Measurements from ENCODE around the gene FMNL3. TPM values are rescaled to one million over a fixed set of nuclear protein-coding genes. Genes with fewer than 3 reads are reported as not detected.

The FMNL3 gene
- total RNA-seq, 1 donor from 2014 or later: 30.4 TPM

DNA sequence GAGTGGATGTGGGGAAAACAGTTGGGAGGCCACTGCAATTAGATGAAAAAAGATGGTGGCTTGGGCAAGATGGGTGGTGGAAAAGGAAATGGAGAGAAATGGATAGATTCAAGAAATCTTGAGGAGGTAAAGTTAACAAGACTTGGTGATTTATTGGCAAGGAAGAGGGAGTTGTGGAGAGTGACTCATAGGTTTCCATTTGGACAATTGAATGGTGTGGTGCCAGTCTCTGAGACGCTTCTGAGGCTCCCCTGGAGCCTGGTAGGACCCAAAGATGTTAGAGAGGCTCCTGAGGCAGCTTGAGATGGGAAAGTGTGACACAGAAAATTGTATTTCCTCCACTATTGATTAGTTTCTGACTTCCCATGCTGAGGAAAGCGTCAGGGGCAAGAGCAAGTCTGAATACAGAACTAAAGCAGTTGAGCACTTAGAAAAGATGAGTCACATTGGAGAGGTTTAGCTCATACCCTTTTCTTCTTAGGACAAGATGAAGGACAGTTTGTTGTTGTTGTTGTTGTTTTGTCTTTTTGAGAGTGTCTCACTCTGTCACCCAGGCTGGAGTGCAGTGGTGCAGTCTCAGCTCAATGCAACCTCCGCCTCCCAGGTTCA is 79.3 kb downstream of the FMNL3 start:
- DNase-seq (ENCODE audit: low spot score in 2 of 2): no peak
- H3K27ac ChIP-seq: peak overlapping the region; percentile 18 to 50

GRCh38 chr12:49626836-49627235 is 80.4 kb downstream of the FMNL3 start:
- Histone ChIP-seq H3K4me3 (no peak overlapping the region), H3K27ac (no peak overlapping the region), H3K27me3 (no peaks in the 10 kb centered on the region), H3K4me1 (peaks cover 2 to 7% of the 10 kb centered on the region in 2 donors), H3K9me3 (no peaks in the 10 kb centered on the region), H3K36me3 (peaks cover 0 to 6% of the 10 kb centered on the region in 2 donors)
- no peak for DNase-seq (ENCODE audit: low spot score in 2 of 2)
- no peak for TF ChIP-seq CTCF (IDR thresholded peaks at IDR 0.05)
- intact Hi-C loops (cut with DNase I): loop anchor here (10.0 kb wide), 1 partner anchor 778 kb away; the partner anchor contains the start of gene LARP4

More for the DNA sequence above, 79.3 kb downstream of the FMNL3 start:
- TF ChIP-seq CTCF (IDR thresholded peaks at IDR 0.05): no peak
- intact Hi-C loops (cut with DNase I): loop anchor here (10.0 kb wide), 1 partner anchor 777 kb away; the partner anchor contains the start of gene LARP4
- peaks cover 0 to 16% of the 10 kb centered on the region in 2 donors for H3K36me3 ChIP-seq
- no peaks in the 10 kb centered on the region for H3K9me3 ChIP-seq
- H3K4me3 ChIP-seq: no peak overlapping the region
- H3K4me1 ChIP-seq: no peaks in the 10 kb centered on the region
- H3K27me3 ChIP-seq: no peaks in the 10 kb centered on the region

DNA sequence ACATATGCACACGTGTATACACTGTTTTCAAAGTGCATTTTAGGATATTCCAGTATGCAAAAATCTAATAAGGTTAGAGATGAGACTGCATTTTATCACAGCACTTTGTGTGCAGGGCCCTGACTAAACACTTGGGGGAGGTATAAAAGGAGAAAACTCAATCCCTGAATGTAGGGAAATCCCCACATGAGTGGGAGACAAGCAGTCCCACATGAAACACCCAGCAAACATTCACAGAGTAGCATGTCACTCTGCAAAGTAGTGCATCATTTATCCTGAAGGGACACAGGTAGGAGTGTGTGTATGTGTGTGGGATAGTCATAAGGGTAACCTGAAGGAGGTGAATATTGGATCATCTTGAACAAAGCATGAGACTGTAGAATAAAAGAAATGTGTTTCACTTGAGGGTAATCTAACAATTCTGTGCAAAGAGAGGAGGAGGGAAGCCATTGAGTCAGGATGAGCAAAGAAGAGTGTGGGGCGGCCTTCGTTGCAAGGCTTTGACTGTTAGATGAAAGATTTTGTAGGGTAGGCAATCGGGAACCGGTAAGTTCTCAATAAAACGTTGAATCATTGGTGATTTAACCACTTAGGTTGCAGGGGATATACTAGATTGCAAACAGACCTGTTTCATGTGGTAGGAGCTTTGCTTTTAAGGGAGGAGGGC is 80.9 kb downstream of the FMNL3 start:
- Histone ChIP-seq H3K9me3 (no peaks in the 10 kb centered on the region), H3K27ac (no peak overlapping the region), H3K4me3 (no peak overlapping the region), H3K36me3 (peaks cover 0 to under 1% of the 10 kb centered on the region in 2 donors), H3K27me3 (no peaks in the 10 kb centered on the region), H3K4me1 (peaks cover 6 to 11% of the 10 kb centered on the region in 2 donors)
- TF ChIP-seq CTCF (IDR thresholded peaks at IDR 0.05): no peak
- DNase-seq (ENCODE audit: low spot score in 2 of 2): no peak
- intact Hi-C loops (cut with DNase I): loop anchor here (10.0 kb wide), 1 partner anchor 778 kb away; the partner anchor contains the start of gene LARP4

- DNase-seq (ENCODE audit: low spot score in 2 of 2): no peak
- H3K4me1 ChIP-seq: peaks cover 6 to 11% of the 10 kb centered on the region in 2 donors
- no peak for TF ChIP-seq CTCF (IDR thresholded peaks at IDR 0.05)
- no peak overlapping the region for H3K4me3 ChIP-seq
- no peaks in the 10 kb centered on the region for H3K36me3 ChIP-seq
- intact Hi-C loops (cut with DNase I): loop anchor here (5.0 to 10.0 kb wide), 2 partner anchors 780 to 1402 kb away; partner anchors contain the start of genes LARP4 and SLC11A2
- no peaks in the 10 kb centered on the region for H3K9me3 ChIP-seq
- no peaks in the 10 kb centered on the region for H3K27me3 ChIP-seq
- peak overlapping the region; percentile 89 to 96 for H3K27ac ChIP-seq
Observed at GRCh38 chr12:49624921-49625577, 82.2 kb downstream of the FMNL3 start.

DNA sequence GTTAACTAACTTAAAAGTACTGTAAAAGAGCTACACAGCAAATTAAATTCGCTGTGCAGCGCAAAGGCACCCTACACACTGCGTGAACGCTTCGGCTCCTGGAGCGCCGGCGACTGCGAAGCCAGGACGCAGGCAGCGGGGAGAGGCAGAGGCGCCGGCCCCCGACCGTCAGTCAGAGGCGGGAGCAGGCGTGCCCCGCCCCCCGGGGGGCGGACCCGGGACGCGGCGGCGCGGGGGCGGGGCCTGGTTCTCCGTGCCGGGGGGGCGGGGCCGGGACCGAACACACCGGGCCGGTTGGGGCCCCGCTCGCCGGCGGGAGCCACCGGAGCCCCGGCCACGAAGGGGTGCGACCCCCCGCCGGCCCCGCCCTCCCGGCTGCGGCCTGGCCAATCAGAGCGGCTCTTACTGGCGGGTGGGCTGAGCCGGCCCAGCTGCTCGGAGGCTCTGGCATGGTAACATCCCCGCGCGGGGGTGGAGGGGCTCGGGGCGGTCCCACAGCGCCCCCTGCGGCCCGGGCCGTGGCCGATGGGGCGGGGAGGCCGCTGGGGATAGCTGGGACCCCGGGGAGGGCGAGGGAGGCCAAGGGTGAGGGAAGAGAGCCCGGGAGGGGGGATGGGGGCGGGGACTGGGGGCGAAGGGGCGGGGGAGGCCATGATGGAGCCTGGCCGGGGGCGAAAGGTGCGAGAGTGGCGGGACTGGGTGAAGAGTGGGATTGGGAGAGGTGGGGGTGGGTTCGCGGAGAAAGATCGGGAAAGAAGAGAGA is 83.9 kb downstream of the FMNL3 start, which contains the start of gene PRPF40B:
PRPF40B (plus strand) TSS at position 420 of the 763 bp plus-strand sequence; CDS start at position 450, 30 bp downstream.
- no peaks in the 10 kb centered on the region for H3K36me3 ChIP-seq
- intact Hi-C loops (cut with DNase I): loop anchor here (1.0 to 10.0 kb wide), 4 partner anchors 55 to 1404 kb away; partner anchors contain the start of genes FMNL3, LARP4, MCRS1 and SLC11A2
- H3K4me1 ChIP-seq: peaks cover 6 to 11% of the 10 kb centered on the region in 2 donors
- peak within 1 kb of the TSS; percentile 89 to 96 for H3K27ac ChIP-seq
- peak within 1 kb of the TSS; percentile 49 to 77 for H3K4me3 ChIP-seq
- peak; percentile 49 to 93 for DNase-seq (ENCODE audit: low spot score in 2 of 2)
- peak; percentile 49 to 60 (median 58) for TF ChIP-seq CTCF (IDR thresholded peaks at IDR 0.05)
- H3K9me3 ChIP-seq: no peaks in the 10 kb centered on the region
- no peaks in the 10 kb centered on the region for H3K27me3 ChIP-seq

All from ascending aorta (tissue), 2 donors.